HCT116 (cell line): Measurements from ENCODE around the gene ADRM1. TPM values are rescaled to one million over a fixed set of nuclear protein-coding genes. Genes with fewer than 3 reads are reported as not detected.

ENCODE experiments used
- ATAC-seq: fragments of 200-7000 bp; cut with Tn5 transposase; 2 replicates; pipeline ENCODE4 v1.9.1; 2020; ENCODE audit warnings: mild to moderate bottlenecking, moderate library complexity
- BruUV-seq: library from RNA; stranded (reverse); fragments of 400-500 nt; replicated peaks from 2 replicates; lab custom pipeline; 2021; lab: Mats Ljungman, UMichigan
- CTCF ChIA-PET: fragments of 300-600 bp; sonication (Branson Sonifier 250); formaldehyde crosslinking; loops from one replicate; lab custom pipeline; 2021; ENCODE audit warnings: antibody characterized with exemption; lab: Charles Lee
- POLR2A ChIA-PET: fragments of 300-600, 350-600 bp; sonication (Branson Sonifier 250); formaldehyde crosslinking; loops from one replicate; lab custom pipeline; 2021; ENCODE audit warnings: antibody characterized with exemption; lab: Charles Lee
- RAD21 ChIA-PET, 2 experiments: fragments of 300-600 bp; sonication (Branson Sonifier 250); formaldehyde crosslinking; loops; one replicate each; lab custom pipeline; 2023; ENCODE audit warnings: low total read pairs in 2 of 2; ENCODE audit not compliant: uncharacterized antibody in 2 of 2, unreplicated experiment in 2 of 2, low non-redundant PET in 1 of 2; lab: Charles Lee
- DNase-seq: peaks from one replicate; pipeline ENCODE4 v3.0.0-alpha.2; 2010; ENCODE audit warnings: low read depth, low spot score
- H2AFZ ChIP-seq: fragments of 200-600 bp; shearing (Covaris generic), sonication (generic); 2 replicates; pipeline ENCODE4 v1.6.1; 2017; ENCODE audit warnings: low read depth, mixed run types, mixed read lengths, antibody characterized with exemption, low read length; ENCODE audit not compliant: poor library complexity, severe bottlenecking
- H3K27ac ChIP-seq: 2 replicates; pipeline ENCODE4 v1.5.1; 2012; ENCODE audit warnings: low read depth, low read length
- H3K27me3 ChIP-seq: fragments of 200-600 bp; sonication (generic); 2 replicates; pipeline ENCODE4 v1.6.1; 2016; ENCODE audit warnings: mixed run types, low read length, mixed read lengths; ENCODE audit not compliant: insufficient read depth
- H3K36me3 ChIP-seq, 2 experiments: fragments of 200-500 bp in 1 of 2; fragments of 200-600 bp in 1 of 2; sonication (Bioruptor generic) in 1 of 2; sonication (generic) in 1 of 2; 2 replicates each; pipeline versions ENCODE4 v1.5.1 to v1.6.1; 2014 to 2016; ENCODE audit warnings: low read length in 2 of 2, inconsistent platforms in 1 of 2, mixed read lengths in 1 of 2, mixed run types in 1 of 2; ENCODE audit not compliant: insufficient read depth in 2 of 2, control insufficient read depth in 1 of 2
- H3K4me1 ChIP-seq, 2 experiments: fragments of 200-600 bp in 1 of 2; sonication (generic) in 1 of 2; 2 replicates each; pipeline versions ENCODE4 v1.5.1 to v1.6.1; 2012 to 2017; ENCODE audit warnings: low read length in 2 of 2, inconsistent platforms in 1 of 2, mild to moderate bottlenecking in 1 of 2, mixed read lengths in 1 of 2, mixed run types in 1 of 2, moderate library complexity in 1 of 2; ENCODE audit not compliant: insufficient read depth in 2 of 2, control insufficient read depth in 1 of 2
- H3K4me2 ChIP-seq: fragments of 200-600 bp; sonication (generic); 2 replicates; pipeline ENCODE4 v1.6.1; 2017; ENCODE audit warnings: mixed run types, low read length, mixed read lengths
- H3K4me3 ChIP-seq, 2 experiments: fragments of 200-600 bp in 1 of 2; sonication (generic) in 1 of 2; replicated peaks in 1 of 2; 2 replicates each; pipeline ENCODE4 v1.5.1; 2011 to 2016; ENCODE audit warnings: low read length in 2 of 2, control low read depth in 1 of 2, low read depth in 1 of 2, mild to moderate bottlenecking in 1 of 2, mixed read lengths in 1 of 2, mixed run types in 1 of 2
- H3K79me2 ChIP-seq: fragments of 200-600 bp; sonication (generic); 2 replicates; pipeline ENCODE4 v1.6.1; 2017; ENCODE audit warnings: mild to moderate bottlenecking, mixed run types, low read length, moderate library complexity, mixed read lengths; ENCODE audit not compliant: insufficient read depth
- H3K9ac ChIP-seq: fragments of 200-600 bp; sonication (generic); 2 replicates; pipeline ENCODE4 v1.6.1; 2016; ENCODE audit warnings: low read length, mixed read lengths
- H3K9me2 ChIP-seq: fragments of 200-600 bp; sonication (generic), shearing (Covaris generic); 2 replicates; pipeline ENCODE4 v1.6.1; 2017; ENCODE audit warnings: mixed run types, mild to moderate bottlenecking, moderate library complexity; ENCODE audit not compliant: insufficient read depth
- H3K9me3 ChIP-seq, 2 experiments: fragments of 200-500 bp in 1 of 2; fragments of 200-600 bp in 1 of 2; sonication (Bioruptor generic) in 1 of 2; sonication (generic) in 1 of 2; 2 replicates each; pipeline ENCODE4 v1.6.1; 2014 to 2017; ENCODE audit warnings: low read length in 2 of 2, mixed read lengths in 2 of 2, inconsistent platforms in 1 of 2, low read depth in 1 of 2, mild to moderate bottlenecking in 1 of 2, mixed run types in 1 of 2, moderate library complexity in 1 of 2; ENCODE audit not compliant: control insufficient read depth in 1 of 2, insufficient read depth in 1 of 2
- H4K20me1 ChIP-seq: fragments of 200-600 bp; sonication (generic), shearing (Covaris generic); 2 replicates; pipeline ENCODE4 v1.6.1; 2017; ENCODE audit warnings: mixed run types, mild to moderate bottlenecking, moderate library complexity; ENCODE audit not compliant: insufficient read depth
- CBX3 ChIP-seq: IDR thresholded peaks from 2 replicates; pipeline ENCODE4 v1.6.1; 2012; ENCODE audit warnings: low read depth
- CTCF ChIP-seq, 3 experiments: fragments of 200-600 bp in 1 of 3; sonication (generic) in 1 of 3; IDR thresholded peaks in 2 of 3; conservative IDR thresholded peaks in 1 of 3; 2 replicates each; pipeline ENCODE4 v1.5.1; 2012 to 2017; ENCODE audit warnings: low read depth in 2 of 3, low read length in 2 of 3, antibody characterized with exemption in 1 of 3, borderline replicate concordance in 1 of 3, control low read depth in 1 of 3, mild to moderate bottlenecking in 1 of 3, mixed read lengths in 1 of 3, mixed run types in 1 of 3, moderate library complexity in 1 of 3; ENCODE audit not compliant: insufficient read depth in 1 of 3
- EGR1 ChIP-seq: IDR thresholded peaks from 2 replicates; pipeline ENCODE4 v1.6.1; 2012; ENCODE audit warnings: low read depth
- ELF1 ChIP-seq: IDR thresholded peaks from 2 replicates; pipeline ENCODE4 v1.6.1; 2012; ENCODE audit warnings: low read depth, borderline replicate concordance
- JUND ChIP-seq: IDR thresholded peaks from 2 replicates; pipeline ENCODE4 v1.6.1; 2012
- MAX ChIP-seq: IDR thresholded peaks from 2 replicates; pipeline ENCODE4 v1.6.1; 2012
- POLR2AphosphoS5 ChIP-seq: IDR thresholded peaks from 2 replicates; pipeline ENCODE4 v1.6.1; 2011; ENCODE audit warnings: mild to moderate bottlenecking, low read depth, low read length, moderate library complexity
- SP1 ChIP-seq: IDR thresholded peaks from 2 replicates; pipeline ENCODE4 v1.6.1; 2012; ENCODE audit warnings: low read depth
- SRF ChIP-seq: IDR thresholded peaks from 2 replicates; pipeline ENCODE4 v1.6.1; 2012; ENCODE audit warnings: low read depth
- TCF7L2 ChIP-seq: IDR thresholded peaks from 2 replicates; pipeline ENCODE4 v1.7.0; 2011; ENCODE audit warnings: borderline replicate concordance, inconsistent platforms; ENCODE audit not compliant: insufficient read depth, insufficient read length; ENCODE audit errors: extremely low read depth
- YY1 ChIP-seq: IDR thresholded peaks from 2 replicates; pipeline ENCODE4 v1.6.1; 2011; ENCODE audit warnings: low read length, low read depth, moderate library complexity, mild to moderate bottlenecking; ENCODE audit not compliant: insufficient replicate concordance; ENCODE audit errors: extremely low read depth
- ZBTB33 ChIP-seq: IDR thresholded peaks from 2 replicates; pipeline ENCODE4 v1.6.1; 2011; ENCODE audit warnings: mild to moderate bottlenecking, low read length, moderate library complexity; ENCODE audit not compliant: insufficient replicate concordance; ENCODE audit errors: extremely low read depth
- ZFX ChIP-seq: fragments of 450-650 bp; IDR thresholded peaks from 2 replicates; pipeline ENCODE4 v1.6.1; 2017
- intact Hi-C: fragments of 100-400 bp; cut with micrococcal nuclease; formaldehyde crosslinking; loops from 2 replicates; pipeline ENCODE4 v1.10.0; 2022
- total RNA-seq: library from RNA; stranded (reverse); gene quantifications from one replicate; pipeline ENCODE4 v1.2.1, GENCODE V29; 2021; ENCODE audit not compliant: unreplicated experiment

Gene ADRM1
- total RNA-seq, 1 experiment from 2014 or later: 158 TPM

- Histone ChIP-seq H3K9me3 (no peaks in the 10 kb centered on the region), H3K27me3 (no peaks in the 10 kb centered on the region), H2AFZ (no peak overlapping the region), H3K4me3 (no peak overlapping the region), H4K20me1 (no peaks in the 10 kb centered on the region), H3K9me2 (no peaks in the 10 kb centered on the region), H3K79me2 (no peaks in the 10 kb centered on the region), H3K4me1 (no peaks in the 10 kb centered on the region), H3K36me3 (peaks cover 0 to 7% of the 10 kb centered on the region in 2 experiments; a peak in 1 of 4 replicates), H3K9ac (no peak overlapping the region), H3K27ac (no peak overlapping the region), H3K4me2 (no peak overlapping the region)
- ChIA-PET CTCF (no interaction called here), POLR2A (no interaction called here), RAD21 (no interaction called here)
- no TSS peak for BruUV-seq
- TF ChIP-seq EGR1: no peak
- no peak for TF ChIP-seq JUND
- no peak for TF ChIP-seq POLR2AphosphoS5
- no peak for TF ChIP-seq SP1
- TF ChIP-seq YY1: no peak
- TF ChIP-seq CTCF (IDR thresholded peaks at IDR 0.05 in 2 of 3, conservative IDR thresholded peaks at IDR 0.05 in 1 of 3; ENCODE audit: borderline replicate concordance in 1 of 3, insufficient read depth in 1 of 3, low read depth in 2 of 3, low read length in 2 of 3): no peak
- no peak for TF ChIP-seq MAX
- no peak for TF ChIP-seq SRF
- no peak for TF ChIP-seq CBX3
- ATAC-seq (no peak), DNase-seq (no peak)
- intact Hi-C loops: no loop called here
These were observed 13.7 kb upstream of the ADRM1 start for GRCh38 chr20:62289131-62289530.

- Histone ChIP-seq H3K9me2 (no peaks in the 10 kb centered on the region), H3K79me2 (no peaks in the 10 kb centered on the region), H3K4me2 (no peak overlapping the region), H3K9ac (no peak overlapping the region), H3K27ac (no peak overlapping the region)
- ChIA-PET RAD21 (no interaction called here), POLR2A (no interaction called here)
- intact Hi-C loops: no loop called here
- no TSS peak for BruUV-seq
- no peak for ATAC-seq
- TF ChIP-seq ZFX (no peak), TCF7L2 (no peak), SRF (no peak), ZBTB33 (no peak), ELF1 (no peak), POLR2AphosphoS5 (no peak), CTCF (IDR thresholded peaks at IDR 0.05 in 2 of 3, conservative IDR thresholded peaks at IDR 0.05 in 1 of 3; ENCODE audit: borderline replicate concordance in 1 of 3, insufficient read depth in 1 of 3, low read depth in 2 of 3, low read length in 2 of 3) (no peak)
- TF ChIP-seq, all 23 proteins: peak for 0
- no peak for DNase-seq
- Histone ChIP-seq H3K36me3 (peaks cover 0 to 8% of the 10 kb centered on the region in 2 experiments; a peak in 1 of 4 replicates), H2AFZ (no peak overlapping the region), H3K9me3 (no peaks in the 10 kb centered on the region), H4K20me1 (no peaks in the 10 kb centered on the region), H3K27me3 (no peaks in the 10 kb centered on the region), H3K4me3 (no peak overlapping the region), H3K4me1 (no peaks in the 10 kb centered on the region)
- CTCF ChIA-PET: no interaction called here
These were observed 12.9 kb upstream of the ADRM1 start for GRCh38 chr20:62289898-62290297.
